B cell (primary cell): ENCODE data around the gene LPIN3. TPM values are rescaled to one million over a fixed set of nuclear protein-coding genes. Genes with fewer than 3 reads are reported as not detected.

Experiments used
- ATAC-seq: fragments of 200-7000 bp; cut with Tn5 transposase; one replicate; pipeline ENCODE4 v1.10.0; 2021; ENCODE audit warnings: low read depth, mild to moderate bottlenecking, moderate number of reproducible peaks, moderate library complexity
- CTCF ChIA-PET: fragments of 350-600 bp; sonication (Branson Sonifier 250); formaldehyde crosslinking; loops from one replicate; lab custom pipeline; 2021; ENCODE audit warnings: antibody characterized with exemption, inconsistent platforms; lab: Charles Lee
- POLR2A ChIA-PET: fragments of 350-600 bp; sonication (Branson Sonifier 250); formaldehyde crosslinking; loops from one replicate; lab custom pipeline; 2021; ENCODE audit warnings: antibody characterized with exemption; lab: Charles Lee
- DNase-seq: peaks from one replicate; pipeline ENCODE4 v3.0.0; 2013
- H2AFZ ChIP-seq: 2 replicates; pipeline ENCODE4 v1.6.1; 2012; ENCODE audit warnings: mild to moderate bottlenecking, low read depth, low read length; ENCODE audit not compliant: insufficient read depth, poor library complexity, severe bottlenecking
- H3K27ac ChIP-seq, 2 donors: 1 replicate in 1 of 2; 2 replicates in 1 of 2; pipeline ENCODE4 v1.5.1; 2012 to 2013; ENCODE audit warnings: low read length in 2 of 2, mild to moderate bottlenecking in 2 of 2, moderate library complexity in 1 of 2
- H3K27me3 ChIP-seq, 4 experiments: fragments of 200-600 bp in 1 of 4; sonication (generic) in 1 of 4; replicated peaks in 1 of 4; 1 replicate in 2 of 4; 2 replicates in 2 of 4; pipeline versions ENCODE4 v1.6.1 to v1.7.0; 2013 to 2016; ENCODE audit warnings: low read length in 3 of 4, mild to moderate bottlenecking in 2 of 4, mixed read lengths in 1 of 4, moderate library complexity in 1 of 4; ENCODE audit not compliant: insufficient read depth in 4 of 4, control insufficient read depth in 3 of 4; ENCODE audit errors: control extremely low read depth in 1 of 4
- H3K36me3 ChIP-seq, 2 experiments: replicated peaks in 1 of 2; 1 replicate in 1 of 2; 2 replicates in 1 of 2; pipeline versions ENCODE4 v1.6.1 to v1.7.1; 2013; ENCODE audit warnings: low read length in 1 of 2; ENCODE audit not compliant: insufficient read depth in 2 of 2, control insufficient read depth in 1 of 2; ENCODE audit errors: control extremely low read depth in 1 of 2, extremely low read depth in 1 of 2
- H3K4me1 ChIP-seq, 2 donors: fragments of 200-600 bp in 1 of 2; sonication (generic) in 1 of 2; 1 replicate in 1 of 2; 2 replicates in 1 of 2; pipeline versions ENCODE4 v1.5.1 to v1.6.1; 2013 to 2017; ENCODE audit warnings: low read length in 2 of 2; ENCODE audit not compliant: control insufficient read depth in 2 of 2, insufficient read depth in 2 of 2
- H3K4me2 ChIP-seq: replicated peaks from 2 replicates; pipeline ENCODE3; 2012; ENCODE audit warnings: mild to moderate bottlenecking, low read depth, low read length; ENCODE audit not compliant: poor library complexity, severe bottlenecking
- H3K4me3 ChIP-seq, 5 experiments: fragments of 200-600 bp in 1 of 5; sonication (generic) in 1 of 5; 1 replicate in 3 of 5; 2 replicates in 2 of 5; pipeline versions ENCODE4 v1.5.1 to v1.7.0; 2011 to 2016; ENCODE audit warnings: low read length in 4 of 5, mild to moderate bottlenecking in 4 of 5, low read depth in 2 of 5, control low read depth in 1 of 5, moderate library complexity in 1 of 5; ENCODE audit not compliant: insufficient read depth in 1 of 5; ENCODE audit errors: control extremely low read depth in 1 of 5, extremely low read depth in 1 of 5
- H3K79me2 ChIP-seq: fragments of 200-600 bp; sonication (generic); one replicate; pipeline ENCODE4 v1.6.0; 2016; ENCODE audit warnings: low read length; ENCODE audit not compliant: control insufficient read depth, insufficient read depth
- H3K9ac ChIP-seq: fragments of 200-600 bp; sonication (generic); 2 replicates; pipeline ENCODE4 v1.6.1; 2017; ENCODE audit warnings: mild to moderate bottlenecking, low read length, moderate library complexity
- H3K9me3 ChIP-seq, 3 donors: one replicate each; pipeline versions ENCODE4 v1.6.1 to v1.7.1; 2013; ENCODE audit warnings: low read length in 2 of 3; ENCODE audit not compliant: control insufficient read depth in 2 of 3, insufficient read depth in 1 of 3; ENCODE audit errors: control extremely low read depth in 1 of 3
- H4K20me1 ChIP-seq: 2 replicates; pipeline ENCODE4 v1.6.0; 2012; ENCODE audit warnings: mild to moderate bottlenecking, low read length; ENCODE audit not compliant: insufficient read depth, control insufficient read depth, poor library complexity, severe bottlenecking
- H3K27ac Mint-ChIP-seq: one replicate; pipeline ENCODE4 v1.8.0; 2021; ENCODE audit warnings: mixed read lengths
- H3K27me3 Mint-ChIP-seq: one replicate; pipeline ENCODE4 v1.8.0; 2021; ENCODE audit warnings: mixed read lengths
- H3K4me1 Mint-ChIP-seq: one replicate; pipeline ENCODE4 v1.8.0; 2021; ENCODE audit warnings: mixed read lengths
- H3K4me3 Mint-ChIP-seq: one replicate; pipeline ENCODE4 v1.8.0; 2021; ENCODE audit warnings: mixed read lengths
- H3K9me3 Mint-ChIP-seq: one replicate; pipeline ENCODE4 v1.8.0; 2022; ENCODE audit warnings: mixed read lengths; ENCODE audit not compliant: insufficient read depth
- EZH2 ChIP-seq: IDR thresholded peaks from 2 replicates; pipeline ENCODE4 v1.6.1; 2012; ENCODE audit warnings: borderline replicate concordance, low read depth, mild to moderate bottlenecking, moderate library complexity, low read length; ENCODE audit not compliant: insufficient read depth, poor library complexity, severe bottlenecking
- WGBS: methylation state at CpG from one replicate; pipeline ENCODE4 v1.1.5; 2013; ENCODE audit warnings: missing lambda C conversion rate; ENCODE audit not compliant: insufficient coverage; 5-methylcytosine and 5-hydroxymethylcytosine counted together
- intact Hi-C: fragments of 100-400 bp; cut with micrococcal nuclease; formaldehyde crosslinking; loops from one replicate; pipeline ENCODE4 v1.10.0; 2022
- polyA plus RNA-seq: library from polyadenylated mRNA; depleted of rRNA; stranded (reverse); fragments of >200 nt; gene quantifications from 2 replicates; pipeline ENCODE4 v1.2.3, GENCODE V29; 2012
- total RNA-seq, 2 donors: library from RNA; stranded (reverse); fragments of 120-200 nt in 1 of 2; gene quantifications; 1 replicate in 1 of 2; 2 replicates in 1 of 2; pipeline versions ENCODE4 v1.2.3 to v1.2.4, GENCODE V29; 2013 to 2022
- TF ChIP-seq, protein P1 (sequence below): fragments of 200-600 bp; IDR thresholded peaks from one replicate; pipeline ENCODE4 v1.8.0; 2022; ENCODE audit warnings: antibody characterized with exemption, mild to moderate bottlenecking

Gene LPIN3
- total and polyA plus RNA-seq, 2 donors (not counting 1 experiment from before 2014, with no cell fraction given), result 0.84 to 1.2 TPM

DNA sequence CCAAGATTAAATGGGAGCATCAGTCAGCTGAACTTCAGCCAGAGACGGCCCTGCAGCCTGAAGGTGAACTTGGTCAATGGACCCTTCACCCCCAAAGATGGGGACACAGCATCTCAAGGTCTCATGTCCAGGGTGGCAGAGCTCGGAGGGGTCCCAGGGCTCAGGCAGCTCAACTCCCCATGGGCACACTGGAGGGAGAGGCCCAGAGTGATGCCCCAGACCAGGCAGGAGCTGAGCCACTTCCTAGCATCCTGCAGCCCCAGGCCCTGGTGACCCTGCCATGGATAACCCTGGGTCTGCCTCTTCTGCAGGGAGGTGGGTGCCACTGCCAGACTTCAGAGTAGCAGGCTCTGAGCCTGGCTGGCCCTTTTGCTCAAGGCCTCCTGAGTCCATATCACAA, 53.5 kb downstream of the LPIN3 start:
- Mint-ChIP-seq H3K4me3 (no peak overlapping the region), H3K27ac (no peak overlapping the region), H3K27me3 (peaks cover 4% of the 10 kb centered on the region), H3K9me3 (no peaks in the 10 kb centered on the region), H3K4me1 (no peaks in the 10 kb centered on the region)
- no peaks in the 10 kb centered on the region for H3K36me3 ChIP-seq
- TF ChIP-seq, protein P1, sequence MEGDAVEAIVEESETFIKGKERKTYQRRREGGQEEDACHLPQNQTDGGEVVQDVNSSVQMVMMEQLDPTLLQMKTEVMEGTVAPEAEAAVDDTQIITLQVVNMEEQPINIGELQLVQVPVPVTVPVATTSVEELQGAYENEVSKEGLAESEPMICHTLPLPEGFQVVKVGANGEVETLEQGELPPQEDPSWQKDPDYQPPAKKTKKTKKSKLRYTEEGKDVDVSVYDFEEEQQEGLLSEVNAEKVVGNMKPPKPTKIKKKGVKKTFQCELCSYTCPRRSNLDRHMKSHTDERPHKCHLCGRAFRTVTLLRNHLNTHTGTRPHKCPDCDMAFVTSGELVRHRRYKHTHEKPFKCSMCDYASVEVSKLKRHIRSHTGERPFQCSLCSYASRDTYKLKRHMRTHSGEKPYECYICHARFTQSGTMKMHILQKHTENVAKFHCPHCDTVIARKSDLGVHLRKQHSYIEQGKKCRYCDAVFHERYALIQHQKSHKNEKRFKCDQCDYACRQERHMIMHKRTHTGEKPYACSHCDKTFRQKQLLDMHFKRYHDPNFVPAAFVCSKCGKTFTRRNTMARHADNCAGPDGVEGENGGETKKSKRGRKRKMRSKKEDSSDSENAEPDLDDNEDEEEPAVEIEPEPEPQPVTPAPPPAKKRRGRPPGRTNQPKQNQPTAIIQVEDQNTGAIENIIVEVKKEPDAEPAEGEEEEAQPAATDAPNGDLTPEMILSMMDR, result no peak
- no peak for TF ChIP-seq EZH2
- no peaks in the 10 kb centered on the region for H4K20me1 ChIP-seq
- no peak overlapping the region for H3K4me2 ChIP-seq
- POLR2A ChIA-PET, result no interaction called here
- no peak overlapping the region for H3K27ac ChIP-seq
- intact Hi-C loops, result no loop called here
- 90% methylated on average over 2 of the region's 2 CpGs for WGBS
- CTCF ChIA-PET, result no interaction called here
- no peaks in the 10 kb centered on the region for H3K27me3 ChIP-seq
- H3K4me3 ChIP-seq, result no peak overlapping the region
- H3K4me1 ChIP-seq, result no peaks in the 10 kb centered on the region
- no peak overlapping the region for H3K9ac ChIP-seq
- H2AFZ ChIP-seq, result no peak overlapping the region
- H3K79me2 ChIP-seq, result no peaks in the 10 kb centered on the region
- peaks cover 0 to 8% (median 0%) of the 10 kb centered on the region in 3 donors for H3K9me3 ChIP-seq
- no peak for DNase-seq
- ATAC-seq, result no peak

DNA sequence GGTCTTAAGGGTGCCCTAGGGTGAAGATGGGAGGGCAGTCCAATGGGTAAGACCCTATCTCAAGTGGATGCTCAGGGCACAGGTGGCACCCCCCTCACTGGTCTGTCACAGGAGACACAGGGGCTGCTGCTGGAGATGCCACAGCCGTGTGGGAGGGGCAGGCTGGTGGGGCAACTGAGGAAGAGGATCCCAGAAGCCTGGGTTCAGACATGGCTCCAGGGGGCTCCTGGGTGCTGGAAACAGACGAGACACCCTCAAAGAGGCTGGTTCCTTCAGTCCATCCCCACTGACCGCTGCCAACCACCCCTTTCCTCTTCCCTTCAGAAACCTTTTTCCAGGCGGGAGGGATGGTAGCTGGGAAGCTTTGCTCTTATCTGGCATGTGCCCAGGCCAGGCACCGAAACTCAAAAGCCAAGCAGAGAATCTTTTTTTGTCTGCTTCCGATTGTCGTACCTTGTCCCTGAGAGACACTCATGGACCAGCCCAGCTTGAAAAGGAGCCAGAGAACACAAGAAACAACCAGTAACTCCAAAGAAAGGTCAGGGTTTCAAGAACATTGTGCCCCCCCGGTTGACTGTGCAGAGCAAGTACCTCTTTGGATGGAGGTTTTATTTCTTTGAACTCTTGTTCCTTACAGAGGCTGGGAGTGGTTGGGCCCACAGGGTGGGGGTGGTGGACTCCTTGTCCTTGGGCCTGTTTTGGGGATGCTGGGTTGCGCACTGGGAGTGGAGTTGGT, 54.5 kb downstream of the LPIN3 start:
- Mint-ChIP-seq H3K27me3 (peaks cover 3% of the 10 kb centered on the region), H3K4me3 (no peak overlapping the region), H3K4me1 (no peaks in the 10 kb centered on the region), H3K9me3 (no peaks in the 10 kb centered on the region), H3K27ac (no peak overlapping the region)
- H3K4me1 ChIP-seq, result no peaks in the 10 kb centered on the region
- 95% methylated on average over 5 of the region's 9 CpGs for WGBS
- no peak for DNase-seq
- no peak for ATAC-seq
- ChIA-PET POLR2A (no interaction called here), CTCF (no interaction called here)
- no peak overlapping the region for H2AFZ ChIP-seq
- peaks cover 0 to 8% (median 0%) of the 10 kb centered on the region in 3 donors for H3K9me3 ChIP-seq
- no peaks in the 10 kb centered on the region for H3K27me3 ChIP-seq
- no peak overlapping the region for H3K4me3 ChIP-seq
- no peaks in the 10 kb centered on the region for H4K20me1 ChIP-seq
- H3K79me2 ChIP-seq, result no peaks in the 10 kb centered on the region
- TF ChIP-seq EZH2, result no peak
- TF ChIP-seq, protein P1, result no peak
- intact Hi-C loops, result no loop called here
- H3K27ac ChIP-seq, result no peak overlapping the region
- H3K9ac ChIP-seq, result no peak overlapping the region
- H3K4me2 ChIP-seq, result no peak overlapping the region
- H3K36me3 ChIP-seq, result no peaks in the 10 kb centered on the region
